MM.1S (cell line): ENCODE measurements around the gene LRRC75A.

Experiments used
- CTCF ChIP-seq: fragments of 300-600 bp; sonication (generic); IDR thresholded peaks from 2 replicates; pipeline ENCODE4 v1.5.1; 2016; ENCODE audit warnings: antibody characterized with exemption, low read length, mixed read lengths
- EZH2phosphoT487 ChIP-seq: fragments of 300-600 bp; sonication (generic); IDR thresholded peaks from 2 replicates; pipeline ENCODE4 v1.6.1; 2018; ENCODE audit warnings: antibody characterized with exemption, low read length

GRCh38 chr17:16439811-16440351 lies 52.1 kb downstream of the LRRC75A start:
- TF ChIP-seq CTCF, result no peak
- TF ChIP-seq EZH2phosphoT487, result no peak
